Measurements from ENCODE around the gene ZNF772.

The ZNF772 gene

GRCh38 chr19:57443121-57443696 is 34.2 kb downstream of the ZNF772 start:
- Histone ChIP-seq H2AFZ (ENCODE audit: low read depth) (no peak overlapping the region), H3K4me2 (no peak overlapping the region), H3K79me2 (ENCODE audit: insufficient read depth, low read depth) (no peaks in the 10 kb centered on the region; the same call in 1 of the 2 replicates), H3K9ac (no peak overlapping the region), H3K27ac (no peak overlapping the region), H4K20me1 (ENCODE audit: insufficient read depth) (no peaks in the 10 kb centered on the region), H3K4me3 (IDR thresholded peaks at IDR 0.05; ENCODE audit: insufficient read depth, low read depth, low read length) (no peak overlapping the region), H3K27me3 (ENCODE audit: insufficient read depth, low read depth) (no peaks in the 10 kb centered on the region), H3K36me3 (ENCODE audit: insufficient read depth) (peaks cover 19% of the 10 kb centered on the region; the same call in 1 of the 2 replicates), H3K4me1 (ENCODE audit: low read depth, poor library complexity, severe bottlenecking) (no peaks in the 10 kb centered on the region)
- TF ChIP-seq CTCF (conservative IDR thresholded peaks at IDR 0.05; ENCODE audit: low read depth, low read length): no peak

GRCh38 chr19:57441979-57442752 is 35.2 kb downstream of the ZNF772 start:
- TF ChIP-seq CTCF (conservative IDR thresholded peaks at IDR 0.05; ENCODE audit: low read depth, low read length): no peak
- H3K27ac ChIP-seq: no peak overlapping the region
- no peak overlapping the region for H3K9ac ChIP-seq
- no peak overlapping the region for H3K4me3 ChIP-seq (IDR thresholded peaks at IDR 0.05; ENCODE audit: insufficient read depth, low read depth, low read length)
- no peaks in the 10 kb centered on the region for H3K4me1 ChIP-seq (ENCODE audit: low read depth, poor library complexity, severe bottlenecking)
- H4K20me1 ChIP-seq (ENCODE audit: insufficient read depth): no peaks in the 10 kb centered on the region
- H3K79me2 ChIP-seq (ENCODE audit: insufficient read depth, low read depth): peaks cover 7% of the 10 kb centered on the region; the same call in 1 of the 2 replicates
- no peak overlapping the region for H3K4me2 ChIP-seq
- H2AFZ ChIP-seq (ENCODE audit: low read depth): no peak overlapping the region
- peaks cover 19% of the 10 kb centered on the region; the same call in 1 of the 2 replicates for H3K36me3 ChIP-seq (ENCODE audit: insufficient read depth)
- H3K27me3 ChIP-seq (ENCODE audit: insufficient read depth, low read depth): no peaks in the 10 kb centered on the region

GRCh38 chr19:57438925-57439324 is 38.4 kb downstream of the ZNF772 start:
- Histone ChIP-seq H3K79me2 (ENCODE audit: insufficient read depth, low read depth) (peaks cover 18% of the 10 kb centered on the region; the same call in 1 of the 2 replicates), H3K9ac (no peak overlapping the region), H4K20me1 (ENCODE audit: insufficient read depth) (no peaks in the 10 kb centered on the region), H2AFZ (ENCODE audit: low read depth) (no peak overlapping the region), H3K4me1 (ENCODE audit: low read depth, poor library complexity, severe bottlenecking) (peaks cover 7% of the 10 kb centered on the region), H3K4me3 (IDR thresholded peaks at IDR 0.05; ENCODE audit: insufficient read depth, low read depth, low read length) (no peak overlapping the region), H3K27me3 (ENCODE audit: insufficient read depth, low read depth) (no peaks in the 10 kb centered on the region), H3K27ac (no peak overlapping the region), H3K36me3 (ENCODE audit: insufficient read depth) (peaks cover 7% of the 10 kb centered on the region; the same call in 1 of the 2 replicates), H3K4me2 (no peak overlapping the region)
- TF ChIP-seq CTCF (conservative IDR thresholded peaks at IDR 0.05; ENCODE audit: low read depth, low read length): no peak

GRCh38 chr19:57437931-57438330 is 39.4 kb downstream of the ZNF772 start:
- peaks cover 18% of the 10 kb centered on the region; the same call in 1 of the 2 replicates for H3K79me2 ChIP-seq (ENCODE audit: insufficient read depth, low read depth)
- H3K4me3 ChIP-seq (IDR thresholded peaks at IDR 0.05; ENCODE audit: insufficient read depth, low read depth, low read length): no peak overlapping the region
- H3K27me3 ChIP-seq (ENCODE audit: insufficient read depth, low read depth): no peaks in the 10 kb centered on the region
- peaks cover 7% of the 10 kb centered on the region for H3K4me1 ChIP-seq (ENCODE audit: low read depth, poor library complexity, severe bottlenecking)
- no peak for TF ChIP-seq CTCF (conservative IDR thresholded peaks at IDR 0.05; ENCODE audit: low read depth, low read length)
- no peak overlapping the region for H3K27ac ChIP-seq
- no peak overlapping the region for H3K9ac ChIP-seq
- no peaks in the 10 kb centered on the region for H4K20me1 ChIP-seq (ENCODE audit: insufficient read depth)
- no peaks in the 10 kb centered on the region; the same call in 1 of the 2 replicates for H3K36me3 ChIP-seq (ENCODE audit: insufficient read depth)
- no peak overlapping the region for H3K4me2 ChIP-seq
- H2AFZ ChIP-seq (ENCODE audit: low read depth): no peak overlapping the region
